ENCODE results near the gene PCDHGB7. TPM values are rescaled to one million over a fixed set of nuclear protein-coding genes. Genes with fewer than 3 reads are reported as not detected.
"Not testable (repeated sequence)": the region's sequence is repeated elsewhere in the genome, so short reads cannot be mapped to it uniquely, and the experiment has no call there.

PCDHGB7 gene
- total RNA-seq, 1 donor from 2014 or later = 3.5 TPM

GRCh38 chr5:141402553-141403243 is 14.8 kb upstream of the PCDHGB7 start, which contains the start of gene PCDHGA9:
Gene PCDHGA9 (plus strand): TSS chr5:141402778. CDS start chr5:141402953, 175 bp downstream.
- Mint-ChIP-seq H3K36me3 (ENCODE audit: low read depth) (peaks cover 13% of the 10 kb centered on the region), H3K27me3 (ENCODE audit: low read depth) (no peaks in the 10 kb centered on the region), H3K4me3 (ENCODE audit: unreplicated experiment) (no peak within 1 kb of the TSS), H3K4me1 (ENCODE audit: low read depth) (peaks cover 4% of the 10 kb centered on the region), H3K9me3 (ENCODE audit: low read depth) (peaks cover 22% of the 10 kb centered on the region), H3K27ac (ENCODE audit: unreplicated experiment) (no peak within 1 kb of the TSS)
- TF ChIP-seq CTCF (IDR thresholded peaks at IDR 0.05) = peak; percentile 46
- no peak for DNase-seq (ENCODE audit: low spot score)

GRCh38 chr5:141403387-141403786 is 14.1 kb upstream of the PCDHGB7 start:
- H3K4me1 Mint-ChIP-seq (ENCODE audit: low read depth) = peaks cover 9% of the 10 kb centered on the region
- H3K27ac Mint-ChIP-seq (ENCODE audit: unreplicated experiment) = no peak overlapping the region
- no peak for DNase-seq (ENCODE audit: low spot score)
- H3K27me3 Mint-ChIP-seq (ENCODE audit: low read depth) = no peaks in the 10 kb centered on the region
- H3K9me3 Mint-ChIP-seq (ENCODE audit: low read depth) = peaks cover 25% of the 10 kb centered on the region
- no peak for TF ChIP-seq CTCF (IDR thresholded peaks at IDR 0.05)
- H3K36me3 Mint-ChIP-seq (ENCODE audit: low read depth) = peaks cover 18% of the 10 kb centered on the region
- H3K4me3 Mint-ChIP-seq (ENCODE audit: unreplicated experiment) = no peak overlapping the region

GRCh38 chr5:141407790-141408505 is 9.5 kb upstream of the PCDHGB7 start, which contains the start of gene PCDHGB6:
Gene PCDHGB6 (plus strand): TSS chr5:141408021. CDS start chr5:141408203, 182 bp downstream.
- Mint-ChIP-seq H3K9me3 (ENCODE audit: low read depth) (peaks cover 27% of the 10 kb centered on the region), H3K4me3 (ENCODE audit: unreplicated experiment) (peak within 1 kb of the TSS; percentile 93), H3K4me1 (ENCODE audit: low read depth) (peaks cover 32% of the 10 kb centered on the region), H3K36me3 (ENCODE audit: low read depth) (peaks cover 34% of the 10 kb centered on the region), H3K27ac (ENCODE audit: unreplicated experiment) (peak within 1 kb of the TSS; percentile 98)
- not testable (repeated sequence) for H3K27me3 Mint-ChIP-seq (ENCODE audit: low read depth); DNase-seq (ENCODE audit: low spot score)
- peak; percentile 89 for TF ChIP-seq CTCF (IDR thresholded peaks at IDR 0.05)

GRCh38 chr5:141409598-141410306 is 7.7 kb upstream of the PCDHGB7 start:
- Mint-ChIP-seq H3K27ac (ENCODE audit: unreplicated experiment) (no peak overlapping the region), H3K9me3 (ENCODE audit: low read depth) (peaks cover 36% of the 10 kb centered on the region), H3K27me3 (ENCODE audit: low read depth) (no peaks in the 10 kb centered on the region), H3K4me3 (ENCODE audit: unreplicated experiment) (peak overlapping the region; percentile 93), H3K36me3 (ENCODE audit: low read depth) (peaks cover 44% of the 10 kb centered on the region), H3K4me1 (ENCODE audit: low read depth) (peaks cover 41% of the 10 kb centered on the region)
- no peak for TF ChIP-seq CTCF (IDR thresholded peaks at IDR 0.05)
- no peak for DNase-seq (ENCODE audit: low spot score)

- H3K27ac Mint-ChIP-seq (ENCODE audit: unreplicated experiment) = peak overlapping the region; percentile 70
- no peak for DNase-seq (ENCODE audit: low spot score)
- H3K27me3 Mint-ChIP-seq (ENCODE audit: low read depth) = no peaks in the 10 kb centered on the region
- peaks cover 44% of the 10 kb centered on the region for H3K9me3 Mint-ChIP-seq (ENCODE audit: low read depth)
- peaks cover 41% of the 10 kb centered on the region for H3K4me1 Mint-ChIP-seq (ENCODE audit: low read depth)
- no peak for TF ChIP-seq CTCF (IDR thresholded peaks at IDR 0.05)
- peak overlapping the region; percentile 50 for H3K4me3 Mint-ChIP-seq (ENCODE audit: unreplicated experiment)
- peaks cover 53% of the 10 kb centered on the region for H3K36me3 Mint-ChIP-seq (ENCODE audit: low read depth)
Observed at GRCh38 chr5:141411575-141411974, 5.9 kb upstream of the PCDHGB7 start.
